Stimulated activated CD4-positive, alpha-beta T cell treated with anti-CD3 and anti-CD28 coated beads, TNF-alpha, amount 100 ng/mL, for 24 hours (primary cell): ENCODE data around the gene ABLIM1.

Source experiments
- DNase-seq, 3 experiments: peaks; one replicate each; pipeline ENCODE4 v3.0.0-alpha.2; 2020; ENCODE audit warnings: low read depth in 3 of 3

Gene ABLIM1

GRCh38 chr10:114408968-114409444 lies 249.1 kb downstream of the ABLIM1 start:
- DNase-seq = no peak

- no peak for DNase-seq
These were observed 249.7 kb downstream of the ABLIM1 start for GRCh38 chr10:114408112-114408967.

- no peak for DNase-seq
These were observed 251.6 kb downstream of the ABLIM1 start for GRCh38 chr10:114406455-114406854.

GRCh38 chr10:114405011-114405350 lies 253.1 kb downstream of the ABLIM1 start:
- no peak for DNase-seq

GRCh38 chr10:114404171-114405010 lies 253.7 kb downstream of the ABLIM1 start, which contains the start of gene AFAP1L2:
Gene AFAP1L2 (minus strand): TSS chr10:114404502. CDS start chr10:114404455, 47 bp downstream.
- DNase-seq = no peak

GRCh38 chr10:114403541-114404161 lies 254.4 kb downstream of the ABLIM1 start:
- no peak for DNase-seq

GRCh38 chr10:114402871-114403540 lies 255.1 kb downstream of the ABLIM1 start:
- DNase-seq = no peak

GRCh38 chr10:114402233-114402632 lies 255.8 kb downstream of the ABLIM1 start:
- DNase-seq = no peak

GRCh38 chr10:114401195-114401791 lies 256.8 kb downstream of the ABLIM1 start:
- no peak for DNase-seq

GRCh38 chr10:114400091-114400490 lies 258.0 kb downstream of the ABLIM1 start:
- DNase-seq = no peak

GRCh38 chr10:114399576-114399975 lies 258.5 kb downstream of the ABLIM1 start:
- no peak for DNase-seq

GRCh38 chr10:114398587-114399331 lies 259.3 kb downstream of the ABLIM1 start:
- DNase-seq = no peak

GRCh38 chr10:114397651-114398145 lies 260.4 kb downstream of the ABLIM1 start:
- DNase-seq = no peak

- no peak for DNase-seq
These were observed 261.6 kb downstream of the ABLIM1 start for GRCh38 chr10:114396464-114396863.

GRCh38 chr10:114395366-114396022 lies 262.6 kb downstream of the ABLIM1 start:
- no peak for DNase-seq

GRCh38 chr10:114394531-114394930 lies 263.5 kb downstream of the ABLIM1 start:
- DNase-seq = no peak

GRCh38 chr10:114393886-114394285 lies 264.2 kb downstream of the ABLIM1 start:
- no peak for DNase-seq

GRCh38 chr10:114393482-114393881 lies 264.6 kb downstream of the ABLIM1 start:
- no peak for DNase-seq

- DNase-seq = no peak
These were observed 265.8 kb downstream of the ABLIM1 start for GRCh38 chr10:114392112-114392835.
